ENCODE measurements around the gene LBX2. TPM values are rescaled to one million over a fixed set of nuclear protein-coding genes. Genes with fewer than 3 reads are reported as not detected.
A peak's percentile ranks its signal among the peaks of the same experiment; 100 is the strongest.

Gene LBX2
- total and polyA plus RNA-seq, 10 of the 15 experiments (the other 5 are each of a cell fraction or from before 2014, with no cell fraction given), result 0.08 to 4.0 (median 0.27) TPM

DNA sequence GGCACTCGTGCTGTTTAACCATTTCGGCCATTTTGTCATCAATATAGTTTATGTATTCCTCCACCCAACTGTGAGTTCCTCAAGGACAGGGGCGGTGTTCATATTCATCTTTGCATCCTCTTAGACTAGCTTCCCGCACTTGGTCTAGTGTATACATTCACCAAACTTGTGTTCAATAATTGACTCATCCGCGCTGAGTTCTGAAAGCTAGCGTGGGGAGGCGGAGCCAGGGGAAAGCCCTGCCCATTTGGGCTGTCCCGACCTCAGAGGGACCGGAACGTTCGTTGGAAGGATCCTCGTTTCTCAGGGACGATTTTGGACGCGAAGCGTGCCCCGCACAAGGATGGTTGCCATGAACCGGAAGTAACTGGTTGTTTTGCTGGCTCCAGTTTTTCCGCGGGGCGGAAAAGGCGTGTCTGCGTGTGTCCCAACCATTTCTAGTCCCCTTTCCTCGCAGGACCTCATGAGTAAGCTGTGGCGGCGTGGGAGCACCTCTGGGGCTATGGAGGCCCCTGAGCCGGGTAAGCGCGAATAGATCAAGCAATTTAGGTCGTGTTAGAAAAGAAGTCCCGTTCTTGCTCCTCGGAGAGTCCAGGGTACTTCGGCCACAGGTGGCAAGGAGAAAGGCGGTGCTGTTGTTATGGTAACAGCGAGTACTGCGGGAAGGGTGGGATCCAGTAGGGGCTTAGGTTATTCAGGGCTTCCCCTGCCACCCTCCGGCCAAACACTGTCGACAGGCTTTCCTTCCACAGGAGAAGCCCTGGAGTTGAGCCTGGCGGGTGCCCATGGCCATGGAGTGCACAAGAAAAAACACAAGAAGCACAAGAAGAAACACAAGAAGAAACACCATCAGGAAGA lies 44.5 kb downstream of the LBX2 start, which contains the start of gene INO80B (continued):
- peak; percentile 100 for TF ChIP-seq GABPA (IDR thresholded peaks at IDR 0.05; ENCODE audit: low read depth)
- no peak for TF ChIP-seq NRF1 (conservative IDR thresholded peaks at IDR 0.05; ENCODE audit: low read depth, low read length)
- TF ChIP-seq RAD21 (IDR thresholded peaks at IDR 0.05; ENCODE audit: insufficient read depth, low read depth, low read length), result peak; percentile 6; the same call in 1 of the 2 replicates
- TF ChIP-seq PML (IDR thresholded peaks at IDR 0.05; ENCODE audit: low read length), result peak; percentile 75; the same call in 1 of the 2 replicates
- TF ChIP-seq CEBPB (IDR thresholded peaks at IDR 0.05; ENCODE audit: borderline replicate concordance in 1 of 2, low read depth in 2 of 2, low read length in 2 of 2), result no peak
- no peak for TF ChIP-seq ZNF217 (IDR thresholded peaks at IDR 0.05)
- TF ChIP-seq E2F4 (IDR thresholded peaks at IDR 0.05; ENCODE audit: low read depth, low read length), result no peak
- no peak for TF ChIP-seq DPF2 (IDR thresholded peaks at IDR 0.05)
- no peak for TF ChIP-seq BCL11A (IDR thresholded peaks at IDR 0.05; ENCODE audit: low read depth, low read length)
- TF ChIP-seq FOXK2 (IDR thresholded peaks at IDR 0.05), result peak; percentile 83
- 0 out of 2 replicates have a peak, but pooled peaks have one; percentile 57 for TF ChIP-seq ASH2L (IDR thresholded peaks at IDR 0.05; ENCODE audit: borderline replicate concordance, low read depth)
- TF ChIP-seq RUNX3 (IDR thresholded peaks at IDR 0.05; ENCODE audit: low read length), result peak; percentile 86
- TF ChIP-seq, protein P1, sequence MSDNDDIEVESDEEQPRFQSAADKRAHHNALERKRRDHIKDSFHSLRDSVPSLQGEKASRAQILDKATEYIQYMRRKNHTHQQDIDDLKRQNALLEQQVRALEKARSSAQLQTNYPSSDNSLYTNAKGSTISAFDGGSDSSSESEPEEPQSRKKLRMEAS (IDR thresholded peaks at IDR 0.05; ENCODE audit: low read depth, low read length), result peak; percentile 77; the same call in 1 of the 2 replicates
- peak; percentile 96 for TF ChIP-seq NBN (IDR thresholded peaks at IDR 0.05)
- TF ChIP-seq PBX3 (IDR thresholded peaks at IDR 0.05; ENCODE audit: insufficient replicate concordance, low read depth, low read length), result no peak
- no peak for TF ChIP-seq SMAD5 (IDR thresholded peaks at IDR 0.05; ENCODE audit: low read depth)
- TF ChIP-seq POLR2A (IDR thresholded peaks at IDR 0.05; ENCODE audit: low read depth, low read length), result peak; percentile 58
- TF ChIP-seq, protein P2, sequence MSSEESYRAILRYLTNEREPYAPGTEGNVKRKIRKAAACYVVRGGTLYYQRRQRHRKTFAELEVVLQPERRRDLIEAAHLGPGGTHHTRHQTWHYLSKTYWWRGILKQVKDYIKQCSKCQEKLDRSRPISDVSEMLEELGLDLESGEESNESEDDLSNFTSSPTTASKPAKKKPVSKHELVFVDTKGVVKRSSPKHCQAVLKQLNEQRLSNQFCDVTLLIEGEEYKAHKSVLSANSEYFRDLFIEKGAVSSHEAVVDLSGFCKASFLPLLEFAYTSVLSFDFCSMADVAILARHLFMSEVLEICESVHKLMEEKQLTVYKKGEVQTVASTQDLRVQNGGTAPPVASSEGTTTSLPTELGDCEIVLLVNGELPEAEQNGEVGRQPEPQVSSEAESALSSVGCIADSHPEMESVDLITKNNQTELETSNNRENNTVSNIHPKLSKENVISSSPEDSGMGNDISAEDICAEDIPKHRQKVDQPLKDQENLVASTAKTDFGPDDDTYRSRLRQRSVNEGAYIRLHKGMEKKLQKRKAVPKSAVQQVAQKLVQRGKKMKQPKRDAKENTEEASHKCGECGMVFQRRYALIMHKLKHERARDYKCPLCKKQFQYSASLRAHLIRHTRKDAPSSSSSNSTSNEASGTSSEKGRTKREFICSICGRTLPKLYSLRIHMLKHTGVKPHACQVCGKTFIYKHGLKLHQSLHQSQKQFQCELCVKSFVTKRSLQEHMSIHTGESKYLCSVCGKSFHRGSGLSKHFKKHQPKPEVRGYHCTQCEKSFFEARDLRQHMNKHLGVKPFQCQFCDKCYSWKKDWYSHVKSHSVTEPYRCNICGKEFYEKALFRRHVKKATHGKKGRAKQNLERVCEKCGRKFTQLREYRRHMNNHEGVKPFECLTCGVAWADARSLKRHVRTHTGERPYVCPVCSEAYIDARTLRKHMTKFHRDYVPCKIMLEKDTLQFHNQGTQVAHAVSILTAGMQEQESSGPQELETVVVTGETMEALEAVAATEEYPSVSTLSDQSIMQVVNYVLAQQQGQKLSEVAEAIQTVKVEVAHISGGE (CRISPR knock-in tag; IDR thresholded peaks at IDR 0.05), result peak; percentile 94
